ENCODE measurements around the gene ZNF335.

Gene ZNF335

DNA sequence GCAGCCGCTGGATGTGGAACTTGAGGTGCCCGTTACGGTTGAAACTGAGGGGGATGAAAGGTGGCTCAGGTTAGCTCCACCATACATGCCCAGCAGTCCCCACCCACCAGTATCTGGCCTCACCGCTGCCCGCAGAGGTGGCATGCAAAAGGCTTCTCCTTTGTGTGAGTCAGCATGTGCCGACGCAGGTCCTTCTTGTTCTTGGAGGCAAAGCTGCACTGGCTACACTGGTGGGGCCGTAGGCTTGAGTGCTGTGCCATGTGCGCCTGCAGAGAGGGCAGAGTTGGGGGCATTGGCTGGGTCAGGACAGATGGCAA is 21.7 kb downstream of the ZNF335 start:
- DNase-seq = peak; percentile 59

DNA sequence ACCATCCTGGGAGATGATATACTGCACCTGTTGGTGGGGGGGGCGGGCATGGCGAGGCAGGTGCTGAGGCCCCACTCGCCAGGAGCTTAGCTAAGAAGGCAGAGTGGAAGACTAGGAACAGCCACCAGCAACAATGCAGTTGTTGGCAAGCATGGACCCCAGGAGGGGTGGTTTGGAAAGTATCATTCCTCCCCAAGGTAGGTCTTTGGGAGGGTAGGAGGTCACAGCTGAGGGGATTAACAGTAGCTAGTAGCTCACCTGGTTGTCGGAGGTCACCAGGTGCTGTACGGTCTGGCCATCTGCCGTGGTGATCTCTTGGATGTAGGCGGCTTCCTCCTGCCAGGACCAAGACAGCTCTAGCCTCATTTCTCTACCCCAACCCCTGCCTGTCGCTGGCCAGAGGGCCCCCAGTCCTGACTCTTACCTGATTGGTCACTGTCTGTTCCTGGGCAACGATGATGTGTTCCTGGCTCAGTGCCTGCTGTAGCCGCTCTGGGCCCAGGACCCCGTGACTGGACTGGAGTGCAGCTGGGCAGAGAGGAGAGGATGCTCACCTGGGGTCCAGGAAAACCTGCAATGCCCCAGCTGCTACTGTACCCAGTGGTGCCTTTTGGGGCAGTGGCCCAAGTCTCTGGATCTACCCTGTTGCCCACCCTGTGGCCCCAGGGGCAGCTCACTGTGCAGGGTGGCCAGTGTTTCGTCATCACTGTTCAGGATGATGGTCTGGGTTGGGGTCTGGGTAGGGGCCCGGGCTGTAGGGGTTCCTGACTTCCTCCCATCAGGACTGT is 22.3 kb downstream of the ZNF335 start:
- peak; percentile 62 for DNase-seq

DNA sequence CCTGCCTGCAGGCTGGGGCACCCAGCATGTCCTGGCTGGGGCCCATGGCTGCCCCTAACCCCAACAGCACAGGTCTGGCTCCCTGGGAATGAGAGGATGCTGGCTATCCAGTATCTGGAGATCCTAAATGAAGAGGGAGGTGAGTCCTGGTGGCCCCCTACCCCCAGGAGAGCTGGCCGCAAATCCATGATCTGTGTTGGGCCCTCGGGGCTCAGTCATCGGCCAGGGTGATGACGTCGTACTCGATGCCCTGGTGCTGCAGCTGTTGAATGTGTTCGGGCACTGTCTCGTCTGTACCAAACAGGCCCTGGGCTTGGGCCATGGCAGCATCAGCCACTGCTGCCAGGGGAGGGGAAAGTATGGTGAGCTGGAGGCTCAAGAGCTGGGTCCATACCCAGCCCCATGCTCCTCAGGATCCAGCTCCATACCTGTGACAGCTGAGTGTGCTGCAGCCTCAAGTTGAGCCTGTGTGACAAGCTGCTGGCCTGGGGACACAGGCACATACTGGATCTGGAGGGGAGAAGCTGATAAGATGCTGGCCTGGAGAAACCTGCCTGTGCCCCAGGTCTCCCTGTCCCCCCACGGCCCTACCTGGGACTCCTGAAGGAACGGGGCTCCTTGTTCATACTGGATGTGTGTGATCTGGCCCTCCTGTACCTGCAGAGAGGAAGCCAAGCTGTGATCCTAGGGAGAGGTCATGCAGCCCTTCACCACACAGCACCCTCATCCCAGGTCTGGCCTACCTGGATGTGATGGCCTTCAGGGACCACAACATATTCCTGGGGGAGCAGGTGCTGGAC is 23.1 kb downstream of the ZNF335 start:
- DNase-seq = peak; percentile 59

DNA sequence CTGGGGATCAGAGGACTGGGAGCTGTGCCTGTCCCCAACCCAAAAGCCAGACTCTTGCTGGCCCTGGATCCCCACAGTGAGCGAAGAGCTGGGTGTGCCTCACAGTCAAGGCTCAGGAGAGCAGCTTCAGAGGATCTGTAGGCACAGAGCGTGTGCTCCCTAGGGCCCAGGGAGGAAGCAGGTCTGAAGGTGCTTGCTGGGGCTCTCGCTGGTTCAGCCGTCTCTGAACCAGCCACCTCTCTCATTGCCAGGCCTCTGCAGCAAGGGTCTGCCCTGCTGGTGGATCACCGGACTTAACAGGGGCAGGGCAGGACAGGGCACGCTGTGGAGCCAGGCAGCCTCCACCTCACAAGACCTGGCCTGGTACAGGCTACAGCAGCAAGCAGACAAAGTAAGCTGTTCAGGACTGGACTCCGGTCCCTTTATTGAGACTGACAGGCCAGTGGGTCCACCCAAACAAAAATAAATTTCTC is 23.7 kb downstream of the ZNF335 start:
- DNase-seq = no peak

DNA sequence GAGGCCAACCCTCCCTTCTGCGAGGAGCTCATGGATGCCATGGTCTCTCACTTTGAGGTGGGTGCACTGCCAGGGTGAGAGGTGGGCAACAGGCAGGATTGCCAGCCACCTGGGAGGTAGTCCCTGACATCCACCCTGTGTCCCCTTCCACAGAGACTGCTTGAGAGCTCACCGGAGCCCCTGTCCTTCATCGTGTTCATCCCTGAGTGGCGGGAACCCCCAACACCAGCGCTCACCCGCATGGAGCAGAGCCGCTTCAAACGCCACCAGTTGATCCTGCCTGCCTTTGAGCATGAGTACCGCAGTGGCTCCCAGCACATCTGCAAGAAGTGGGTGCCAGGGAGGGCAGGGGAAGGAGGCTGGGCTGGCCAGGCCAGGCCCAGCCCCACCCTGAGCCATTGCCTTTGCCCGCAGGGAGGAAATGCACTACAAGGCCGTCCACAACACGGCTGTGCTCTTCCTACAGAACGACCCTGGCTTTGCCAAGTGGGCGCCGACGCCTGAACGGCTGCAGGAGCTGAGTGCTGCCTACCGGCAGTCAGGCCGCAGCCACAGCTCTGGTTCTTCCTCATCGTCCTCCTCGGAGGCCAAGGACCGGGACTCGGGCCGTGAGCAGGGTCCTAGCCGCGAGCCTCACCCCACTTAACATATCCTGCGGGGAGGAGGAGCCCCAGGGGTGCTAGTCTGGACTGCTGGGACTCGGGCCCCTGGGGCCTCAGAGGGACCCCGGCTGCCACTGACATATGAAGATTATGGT is 24.7 kb downstream of the ZNF335 start:
- DNase-seq = peak; percentile 60

DNA sequence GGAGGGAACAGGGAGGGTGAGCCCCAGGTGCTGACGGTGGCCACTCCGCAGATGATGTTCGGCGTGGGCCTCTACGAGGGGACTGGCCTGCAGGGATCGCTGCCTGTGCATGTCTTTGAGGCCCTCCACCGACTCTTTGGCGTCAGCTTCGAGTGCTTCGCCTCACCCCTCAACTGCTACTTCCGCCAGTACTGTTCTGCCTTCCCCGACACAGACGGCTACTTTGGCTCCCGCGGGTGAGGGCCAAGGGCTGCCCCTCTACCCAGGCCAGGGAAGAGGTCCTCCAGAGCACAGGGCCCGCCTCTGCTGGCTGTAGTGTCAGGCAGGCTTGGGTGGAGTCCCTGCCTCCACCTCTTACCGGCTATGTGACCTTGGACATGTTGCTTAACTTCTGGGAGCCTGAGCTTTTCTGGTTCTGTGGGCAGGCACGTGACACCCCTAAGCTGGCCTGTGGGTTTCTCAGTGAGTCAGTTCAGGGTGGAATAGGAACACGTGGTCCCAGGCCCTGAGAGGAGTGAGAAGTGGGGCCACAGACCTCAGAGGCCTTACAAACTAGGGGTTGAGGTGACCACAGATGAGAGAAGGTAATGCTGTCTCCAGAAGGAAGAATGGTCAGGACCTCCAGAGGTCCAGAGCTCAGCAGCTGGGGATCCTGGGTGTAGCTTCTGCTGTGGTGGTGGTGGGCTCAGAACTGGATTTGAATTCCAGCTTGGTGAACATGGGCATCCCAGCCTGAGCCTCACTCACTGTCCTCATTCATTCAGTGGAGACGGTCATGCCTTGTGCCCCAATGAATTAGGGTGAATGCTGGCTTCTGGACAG is 25.6 kb downstream of the ZNF335 start:
- peak; percentile 74 for DNase-seq

DNA sequence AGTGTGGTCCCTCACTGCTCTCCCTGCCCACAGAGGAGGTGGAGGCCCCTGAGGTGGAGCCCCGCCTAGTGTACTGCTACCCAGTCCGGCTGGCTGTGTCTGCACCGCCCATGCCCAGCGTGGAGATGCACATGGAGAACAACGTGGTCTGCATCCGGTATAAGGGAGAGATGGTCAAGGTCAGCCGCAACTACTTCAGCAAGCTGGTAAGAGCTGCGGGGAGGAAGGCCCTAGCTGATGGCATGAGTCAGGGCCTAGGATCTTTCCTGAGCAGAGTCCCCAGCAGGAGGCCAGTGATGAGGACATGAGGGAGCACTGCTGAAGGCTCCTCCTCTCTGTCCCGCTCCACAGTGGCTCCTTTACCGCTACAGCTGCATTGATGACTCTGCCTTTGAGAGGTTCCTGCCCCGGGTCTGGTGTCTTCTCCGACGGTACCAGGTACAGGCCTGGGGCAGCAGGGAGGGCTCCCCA is 26.3 kb downstream of the ZNF335 start:
- peak; percentile 60 for DNase-seq

DNA sequence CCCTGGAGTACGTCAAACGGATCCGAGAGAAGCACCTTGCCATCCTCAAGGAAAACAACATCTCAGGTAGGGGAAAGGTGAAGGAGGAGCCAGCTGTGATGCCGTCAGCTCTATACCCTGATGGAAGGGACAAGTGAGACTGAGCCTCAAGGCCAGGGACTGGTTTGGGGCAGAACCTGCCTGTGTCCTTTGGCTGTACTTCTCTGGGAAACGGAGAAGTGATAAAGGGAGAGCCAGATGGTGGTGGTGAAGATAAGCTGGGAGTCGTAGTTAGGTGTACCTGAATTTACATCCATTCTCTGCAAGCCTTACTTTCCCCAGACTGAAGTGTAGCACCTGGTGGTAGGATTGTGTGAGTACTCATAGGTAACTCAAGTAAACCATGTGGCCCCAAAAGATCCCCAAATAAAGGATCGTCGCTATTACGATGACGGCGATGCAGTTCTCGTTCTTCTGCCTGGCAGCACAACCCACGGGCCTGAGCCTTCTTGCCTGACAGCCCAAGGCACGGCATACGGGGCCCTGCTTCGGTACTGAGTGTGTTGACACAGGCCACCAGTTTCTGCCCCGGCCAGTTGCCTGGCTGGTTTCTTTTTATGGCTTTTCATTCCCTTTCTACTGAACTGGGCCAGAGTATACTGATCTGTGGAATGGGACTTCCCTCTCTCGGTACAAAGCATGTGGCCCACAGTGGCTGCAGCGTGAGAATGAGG is 26.9 kb downstream of the ZNF335 start:
- DNase-seq = no peak

DNA sequence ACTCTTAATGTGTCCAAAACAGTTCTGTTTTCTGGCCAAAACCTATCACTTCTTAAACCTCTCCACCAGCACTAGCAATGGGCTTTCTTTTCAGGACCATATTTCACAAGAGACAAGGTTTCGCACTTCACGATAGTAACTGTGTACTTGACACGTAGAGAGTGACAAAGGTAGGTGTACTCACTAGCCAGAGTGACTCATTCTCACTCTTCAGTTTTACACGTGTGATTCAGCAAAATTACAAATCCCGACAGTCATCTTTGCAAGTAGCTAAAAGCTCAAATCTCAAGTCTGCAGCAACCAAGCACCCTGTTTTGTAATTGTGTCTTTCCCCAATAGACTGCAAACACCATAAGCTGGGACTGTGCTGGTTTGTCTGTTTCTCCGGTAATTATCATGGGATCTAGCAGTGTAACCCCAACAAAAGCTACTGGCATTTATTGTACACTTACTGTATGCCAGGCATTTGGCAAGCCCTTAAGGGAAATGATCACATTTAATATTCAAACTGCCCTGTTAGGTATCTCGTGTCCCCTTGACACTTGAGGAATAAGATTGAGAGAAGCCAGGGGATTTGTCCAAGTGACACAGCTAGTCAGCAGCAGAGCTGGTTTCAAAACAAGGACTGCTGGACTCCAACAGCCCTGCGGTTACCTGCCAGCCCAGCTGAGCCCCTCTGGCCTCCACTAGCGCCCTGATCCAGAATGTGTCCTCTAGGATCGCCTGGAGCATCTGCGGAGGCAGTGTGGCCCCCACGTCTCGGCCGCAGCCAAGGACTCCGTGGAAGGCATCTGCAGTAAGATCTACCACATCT is 27.6 kb downstream of the ZNF335 start:
- DNase-seq = no peak

DNA sequence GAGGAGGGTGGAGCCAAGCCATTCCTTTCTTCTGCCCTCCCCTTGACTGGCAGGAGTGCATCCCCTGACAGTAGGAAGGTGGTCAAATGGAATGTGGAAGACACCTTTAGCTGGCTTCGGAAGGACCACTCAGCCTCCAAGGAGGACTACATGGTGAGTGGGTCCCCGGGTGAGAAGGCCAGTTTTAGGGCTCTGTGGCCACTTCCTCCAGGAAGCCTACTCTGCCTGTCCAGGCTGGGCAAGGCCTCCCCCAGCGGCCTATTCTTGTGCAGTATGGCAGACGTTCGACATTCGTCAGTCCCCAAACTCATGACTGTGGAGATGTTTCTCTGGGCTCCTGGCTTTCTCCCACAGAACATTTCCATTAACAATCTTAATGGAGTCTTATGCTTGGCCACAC is 28.4 kb downstream of the ZNF335 start:
- no peak for DNase-seq

DNA sequence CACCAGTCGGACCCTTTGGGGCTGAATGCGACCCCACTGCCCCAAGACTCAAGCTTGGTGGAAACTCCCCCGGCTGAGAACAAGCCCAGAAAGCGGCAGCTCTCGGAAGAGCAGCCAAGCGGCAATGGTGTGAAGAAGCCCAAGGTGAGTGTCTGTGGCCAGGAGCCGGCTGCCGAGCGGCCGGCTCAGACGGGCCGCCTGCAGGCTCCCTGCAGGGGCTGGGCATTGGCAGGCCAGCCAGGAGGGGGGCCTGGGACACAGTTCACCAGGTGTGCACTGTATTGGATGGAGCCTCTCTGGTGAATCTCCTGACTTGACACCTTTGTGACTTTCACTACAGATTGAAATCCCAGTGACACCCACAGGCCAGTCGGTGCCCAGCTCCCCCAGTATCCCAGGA is 31.5 kb downstream of the ZNF335 start:
- DNase-seq = no peak

DNA sequence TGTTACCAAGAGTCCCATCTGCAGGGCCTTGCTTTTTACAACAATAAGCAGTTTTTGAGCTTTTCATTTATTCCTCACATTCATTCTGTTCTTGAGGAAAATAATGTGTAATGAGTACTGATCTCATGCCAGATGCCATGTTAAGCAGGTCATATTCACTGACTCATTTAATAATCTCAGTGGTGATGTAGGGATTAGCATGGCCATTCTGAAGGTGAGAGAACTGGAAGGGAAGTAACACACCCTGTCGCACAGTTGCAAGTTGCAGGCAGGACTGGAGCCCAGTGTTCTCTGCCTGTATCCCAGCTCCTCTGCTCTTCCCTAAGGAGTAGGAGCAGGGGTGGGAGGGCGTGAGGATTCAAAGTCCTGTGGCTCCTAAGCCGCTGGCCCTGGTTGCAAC is 31.9 kb downstream of the ZNF335 start:
- no peak for DNase-seq

DNA sequence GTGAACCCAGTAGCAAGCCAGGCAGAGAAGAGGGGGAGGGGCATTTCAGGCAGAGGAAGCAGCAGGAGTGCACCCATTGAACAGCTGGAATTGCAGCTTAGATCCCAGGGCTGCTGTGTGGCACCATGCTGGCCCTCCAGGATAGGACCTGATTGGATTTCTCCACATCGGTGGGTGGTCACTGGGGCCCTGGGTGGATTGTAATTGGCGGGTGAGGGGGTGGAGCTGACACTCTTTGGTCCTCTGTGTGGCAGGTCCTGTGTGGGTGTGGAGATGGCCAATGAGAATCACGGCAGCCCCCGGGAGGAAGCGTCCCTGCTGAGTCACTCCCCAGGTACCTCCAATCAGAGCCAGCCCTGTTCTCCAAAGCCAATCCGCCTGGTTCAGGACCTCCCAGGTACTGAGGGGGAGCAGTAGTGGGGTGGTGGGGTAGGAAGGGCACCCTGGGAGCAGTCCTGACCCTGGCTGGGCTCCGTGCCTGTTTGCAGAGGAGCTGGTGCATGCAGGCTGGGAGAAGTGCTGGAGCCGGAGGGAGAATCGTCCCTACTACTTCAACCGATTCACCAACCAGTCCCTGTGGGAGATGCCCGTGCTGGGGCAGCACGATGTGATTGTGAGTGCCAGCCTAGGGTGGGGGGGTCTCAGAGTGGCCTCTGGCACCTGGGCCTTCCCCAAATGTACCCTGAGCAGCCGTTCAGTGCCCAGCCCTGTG is 33.1 kb downstream of the ZNF335 start:
- no peak for DNase-seq

DNA sequence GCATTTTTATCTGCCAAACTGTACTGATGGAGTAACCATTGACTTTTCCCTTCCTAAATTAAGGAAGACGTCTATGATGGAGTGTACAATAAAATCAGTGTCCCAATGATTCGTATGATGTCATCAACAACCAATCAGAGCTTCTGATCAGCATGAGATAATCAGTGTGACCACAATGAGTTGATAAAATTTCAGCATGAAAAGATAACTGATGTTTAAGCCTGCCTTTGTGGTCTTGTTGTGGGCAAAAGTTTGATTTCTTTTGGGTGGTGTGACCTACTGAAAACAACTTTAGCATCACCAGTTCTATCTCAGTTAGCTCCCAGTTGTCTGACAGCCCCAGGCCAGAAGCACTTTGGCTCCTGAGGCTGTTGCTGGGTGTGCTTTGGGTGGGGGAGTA is 34.2 kb downstream of the ZNF335 start:
- DNase-seq = no peak

DNA sequence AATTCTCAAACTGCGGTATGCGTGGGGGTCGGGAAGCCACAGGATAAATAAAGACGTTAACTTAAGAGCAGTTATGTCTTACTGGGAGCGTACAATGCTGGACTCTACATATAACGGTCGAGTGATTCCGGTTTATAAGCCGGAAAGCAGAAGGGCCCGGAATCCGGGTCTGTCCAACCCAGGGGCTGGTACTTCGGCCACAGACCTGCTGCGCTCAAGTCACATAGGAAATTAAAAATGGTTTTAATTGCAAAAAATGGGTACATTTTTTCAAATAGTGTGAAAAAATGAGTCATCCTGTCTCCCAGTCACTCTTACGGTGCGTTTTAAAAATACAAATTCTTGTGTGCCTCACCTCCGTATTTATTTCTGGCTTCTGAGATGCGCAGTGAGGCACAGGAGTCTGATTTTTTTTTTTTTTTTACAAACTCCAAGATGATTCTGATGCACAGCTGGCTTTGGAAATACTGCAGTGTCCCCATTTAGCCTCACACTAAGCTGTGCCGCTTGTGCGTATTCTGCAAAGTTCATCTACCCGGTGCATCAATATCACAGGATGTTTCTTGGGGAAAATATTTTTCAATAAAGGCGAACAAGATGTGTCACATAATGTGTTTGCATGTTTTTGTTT is 36.5 kb downstream of the ZNF335 start:
- DNase-seq = no peak

DNA sequence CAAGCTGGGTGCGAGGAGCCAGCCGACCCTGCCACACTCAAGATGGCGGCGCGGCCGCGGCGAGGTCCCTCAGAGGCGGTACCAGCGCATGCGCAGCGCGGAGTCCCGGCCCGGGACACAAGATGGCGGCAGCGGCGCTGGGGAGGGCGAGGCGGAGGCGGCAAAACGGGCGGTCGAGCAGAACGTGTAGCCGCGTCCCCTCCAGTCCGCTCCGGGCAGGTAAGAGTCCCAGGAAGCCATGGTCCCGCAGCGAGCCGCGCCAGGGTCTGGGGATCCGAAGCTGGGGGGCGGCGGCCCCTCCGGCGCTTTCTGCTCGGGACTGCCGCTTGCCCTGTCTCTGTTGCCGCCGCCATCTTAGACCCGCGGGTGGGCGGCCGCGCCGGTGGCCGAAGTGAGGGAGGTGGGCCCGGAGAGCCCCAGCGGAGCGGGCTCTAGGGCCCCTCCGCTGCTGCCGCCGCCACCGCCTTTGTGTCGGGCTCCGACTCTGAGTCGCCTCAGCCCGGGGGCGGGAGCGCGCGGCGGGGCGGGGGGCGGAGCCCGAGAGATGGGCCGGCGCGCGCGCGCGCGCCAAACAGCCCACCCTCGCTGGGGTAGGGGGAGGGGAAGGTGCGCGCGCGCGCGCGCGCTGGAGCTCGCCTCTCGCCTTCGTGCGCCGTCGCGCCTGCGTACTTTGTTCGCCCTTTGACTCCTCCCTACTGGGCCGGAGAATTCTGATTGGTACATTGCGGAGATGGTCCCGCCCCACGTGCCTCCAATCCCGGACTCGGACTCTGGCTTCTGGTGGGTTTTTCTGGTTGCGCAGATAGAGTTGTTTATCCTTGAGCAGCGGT is 37.2 kb downstream of the ZNF335 start, which contains the start of gene PCIF1:
PCIF1 (plus strand) TSS at position 98 of the 830 bp plus-strand sequence. CDS start 4,317 bp downstream, outside the sequence.
- peak; percentile 99 for DNase-seq

DNA sequence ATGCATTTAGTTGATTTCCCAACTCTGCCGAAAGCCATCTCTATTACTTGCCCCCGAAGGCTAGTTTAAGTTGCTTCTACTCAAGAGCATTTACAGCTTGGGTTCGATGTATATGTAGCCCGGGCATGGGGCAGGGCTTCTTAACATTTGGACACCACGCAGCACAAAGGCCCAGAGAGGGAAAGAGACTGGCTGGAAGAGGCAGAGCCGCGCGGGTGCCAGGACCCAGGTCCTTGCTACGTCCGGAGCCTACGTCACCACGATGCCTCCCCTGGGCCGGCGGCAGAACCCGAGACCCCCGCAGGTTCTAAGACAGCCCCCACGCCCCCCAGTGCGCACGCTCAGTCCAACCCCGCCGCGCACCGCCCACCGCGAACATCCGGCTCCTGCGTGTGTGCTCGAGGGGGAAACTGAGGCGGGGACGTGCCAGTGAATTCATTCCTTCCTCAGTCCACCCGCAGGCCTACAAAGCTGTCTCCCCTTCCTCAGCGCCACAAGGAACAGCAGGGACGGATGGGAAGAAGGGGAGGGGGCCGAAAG is 37.9 kb downstream of the ZNF335 start:
- DNase-seq = no peak

All from activated effector memory CD4-positive, alpha-beta T cell treated with anti-CD3 and anti-CD28 coated beads, Interleukin-2, amount 50 U/mL, for 16 hours (primary cell).